PFSK-1 (cell line): ENCODE results near the gene PTOV1.

Experiments
- FOXP2 ChIP-seq: optimal IDR thresholded peaks from 2 replicates; pipeline ENCODE3; 2011; ENCODE audit warnings: borderline replicate concordance, control low read depth, inconsistent platforms; ENCODE audit not compliant: insufficient read depth; ENCODE audit errors: extremely low read length, extremely low read depth
- POLR2AphosphoS5 ChIP-seq: IDR thresholded peaks from 2 replicates; pipeline ENCODE4 v1.6.1; 2012; ENCODE audit warnings: low read depth, mild to moderate bottlenecking, control low read depth, low read length, moderate library complexity
- SIN3A ChIP-seq: IDR thresholded peaks from 2 replicates; pipeline ENCODE4 v1.6.1; 2012; ENCODE audit warnings: mild to moderate bottlenecking, low read length, moderate library complexity, borderline replicate concordance; ENCODE audit not compliant: insufficient read depth
- TAF1 ChIP-seq: IDR thresholded peaks from 2 replicates; pipeline ENCODE4 v1.6.1; 2012; ENCODE audit warnings: low read length, control low read depth, borderline replicate concordance; ENCODE audit not compliant: insufficient read depth
- TF ChIP-seq, protein P1 (sequence below), 2 experiments: IDR thresholded peaks; 2 replicates each; pipeline versions ENCODE4 v1.6.1 to v1.8.0; 2011 to 2012; ENCODE audit warnings: low read depth in 2 of 2, low read length in 2 of 2, control low read depth in 1 of 2, inconsistent platforms in 1 of 2, mild to moderate bottlenecking in 1 of 2, moderate library complexity in 1 of 2; ENCODE audit not compliant: insufficient read depth in 1 of 2

Gene PTOV1

DNA sequence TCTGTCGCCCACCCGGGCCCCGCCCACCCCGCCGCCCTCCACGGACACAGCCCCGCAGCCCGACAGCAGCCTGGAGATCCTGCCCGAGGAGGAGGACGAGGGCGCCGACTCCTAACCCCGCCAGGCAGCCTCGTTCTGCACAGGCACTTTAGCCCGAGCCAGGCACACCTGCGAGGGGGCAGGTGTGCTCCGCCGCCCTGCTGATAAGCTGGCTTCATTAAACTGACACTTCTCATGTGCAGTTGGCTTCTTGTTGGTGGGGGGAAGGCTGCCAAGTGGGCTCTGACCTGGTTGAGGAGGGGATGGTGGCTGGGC, 37.5 kb downstream of the PTOV1 start:
- TF ChIP-seq, protein P1, sequence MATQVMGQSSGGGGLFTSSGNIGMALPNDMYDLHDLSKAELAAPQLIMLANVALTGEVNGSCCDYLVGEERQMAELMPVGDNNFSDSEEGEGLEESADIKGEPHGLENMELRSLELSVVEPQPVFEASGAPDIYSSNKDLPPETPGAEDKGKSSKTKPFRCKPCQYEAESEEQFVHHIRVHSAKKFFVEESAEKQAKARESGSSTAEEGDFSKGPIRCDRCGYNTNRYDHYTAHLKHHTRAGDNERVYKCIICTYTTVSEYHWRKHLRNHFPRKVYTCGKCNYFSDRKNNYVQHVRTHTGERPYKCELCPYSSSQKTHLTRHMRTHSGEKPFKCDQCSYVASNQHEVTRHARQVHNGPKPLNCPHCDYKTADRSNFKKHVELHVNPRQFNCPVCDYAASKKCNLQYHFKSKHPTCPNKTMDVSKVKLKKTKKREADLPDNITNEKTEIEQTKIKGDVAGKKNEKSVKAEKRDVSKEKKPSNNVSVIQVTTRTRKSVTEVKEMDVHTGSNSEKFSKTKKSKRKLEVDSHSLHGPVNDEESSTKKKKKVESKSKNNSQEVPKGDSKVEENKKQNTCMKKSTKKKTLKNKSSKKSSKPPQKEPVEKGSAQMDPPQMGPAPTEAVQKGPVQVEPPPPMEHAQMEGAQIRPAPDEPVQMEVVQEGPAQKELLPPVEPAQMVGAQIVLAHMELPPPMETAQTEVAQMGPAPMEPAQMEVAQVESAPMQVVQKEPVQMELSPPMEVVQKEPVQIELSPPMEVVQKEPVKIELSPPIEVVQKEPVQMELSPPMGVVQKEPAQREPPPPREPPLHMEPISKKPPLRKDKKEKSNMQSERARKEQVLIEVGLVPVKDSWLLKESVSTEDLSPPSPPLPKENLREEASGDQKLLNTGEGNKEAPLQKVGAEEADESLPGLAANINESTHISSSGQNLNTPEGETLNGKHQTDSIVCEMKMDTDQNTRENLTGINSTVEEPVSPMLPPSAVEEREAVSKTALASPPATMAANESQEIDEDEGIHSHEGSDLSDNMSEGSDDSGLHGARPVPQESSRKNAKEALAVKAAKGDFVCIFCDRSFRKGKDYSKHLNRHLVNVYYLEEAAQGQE (IDR thresholded peaks at IDR 0.05; ENCODE audit: insufficient read depth in 1 of 2, low read depth in 2 of 2, low read length in 2 of 2): no peak
- no peak for TF ChIP-seq FOXP2
- no peak for TF ChIP-seq TAF1
- TF ChIP-seq SIN3A: no peak
- no peak for TF ChIP-seq POLR2AphosphoS5

- TF ChIP-seq POLR2AphosphoS5: no peak
- TF ChIP-seq, protein P1 (IDR thresholded peaks at IDR 0.05; ENCODE audit: insufficient read depth in 1 of 2, low read depth in 2 of 2, low read length in 2 of 2): no peak
- no peak for TF ChIP-seq TAF1
- TF ChIP-seq SIN3A: no peak
- TF ChIP-seq FOXP2: no peak
Measured at GRCh38 chr19:49889038-49889686, 38.2 kb downstream of the PTOV1 start.

DNA sequence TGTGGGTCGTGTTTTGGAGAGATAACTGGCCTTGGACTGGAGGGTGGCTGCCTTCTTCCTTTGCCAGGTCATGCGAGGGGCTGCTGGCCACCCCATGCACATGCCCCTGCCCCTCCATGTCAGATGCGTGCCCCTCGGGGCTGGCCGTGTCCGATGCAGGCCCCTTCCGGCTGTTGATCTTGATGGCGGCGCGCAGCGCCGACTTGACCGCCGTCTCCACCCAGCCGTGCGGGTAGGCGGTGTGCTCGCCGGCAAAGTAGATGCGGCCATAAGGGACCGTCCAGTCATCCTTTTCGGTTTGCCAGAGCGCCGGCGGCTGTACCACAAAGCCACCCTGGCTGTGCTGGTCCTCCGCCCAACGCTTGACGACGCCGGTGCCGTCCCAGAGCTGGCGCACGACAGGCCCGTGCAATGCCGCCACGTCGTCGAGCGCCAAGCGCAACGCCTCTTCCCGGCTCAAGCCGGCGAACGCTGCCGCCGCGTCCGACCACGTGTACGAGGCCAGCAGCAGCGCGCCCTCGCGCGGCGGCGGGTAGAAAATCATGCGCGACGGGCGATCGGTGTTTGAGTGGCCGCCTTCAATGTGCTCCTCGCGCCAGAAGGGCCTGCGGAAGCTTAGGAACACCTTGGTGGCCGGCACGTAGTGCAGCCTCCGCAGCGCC, 38.9 kb downstream of the PTOV1 start:
- TF ChIP-seq TAF1: no peak
- TF ChIP-seq, protein P1 (IDR thresholded peaks at IDR 0.05; ENCODE audit: insufficient read depth in 1 of 2, low read depth in 2 of 2, low read length in 2 of 2): no peak
- TF ChIP-seq SIN3A: no peak
- TF ChIP-seq POLR2AphosphoS5: no peak
- no peak for TF ChIP-seq FOXP2

- no peak for TF ChIP-seq FOXP2
- TF ChIP-seq, protein P1 (IDR thresholded peaks at IDR 0.05; ENCODE audit: insufficient read depth in 1 of 2, low read depth in 2 of 2, low read length in 2 of 2): no peak
- no peak for TF ChIP-seq TAF1
- no peak for TF ChIP-seq POLR2AphosphoS5
- TF ChIP-seq SIN3A: no peak
Measured at GRCh38 chr19:49890349-49891311, 39.7 kb downstream of the PTOV1 start.
